ENCODE data around the gene WDR86. TPM values are rescaled to one million over a fixed set of nuclear protein-coding genes. Genes with fewer than 3 reads are reported as not detected.

The WDR86 gene
- total RNA-seq, 2 experiments from 2014 or later = not detected

- Mint-ChIP-seq H3K27ac (no peak overlapping the region), H3K4me1 (peaks cover 6% of the 10 kb centered on the region), H3K36me3 (ENCODE audit: low read depth) (no peaks in the 10 kb centered on the region), H3K4me3 (no peak overlapping the region), H3K9me3 (ENCODE audit: low read depth) (no peaks in the 10 kb centered on the region), H3K27me3 (peaks cover 10% of the 10 kb centered on the region)
- intact Hi-C loops (cut with DNase I, micrococcal nuclease) = no loop called here
- ATAC-seq (no peak), DNase-seq (no peak)
- CTCF ChIA-PET = interaction anchor here (0.6 kb wide), 1 partner anchor 36 kb away, joined by 3 read pairs; the partner anchor contains the start of gene CRYGN
- POLR2A ChIA-PET = no interaction called here
Measured at GRCh38 chr7:151404216-151405011, 5.4 kb downstream of the WDR86 start.

GRCh38 chr7:151403764-151404163 is 6.1 kb downstream of the WDR86 start:
- H3K27ac Mint-ChIP-seq = no peak overlapping the region
- peaks cover 3% of the 10 kb centered on the region for H3K4me1 Mint-ChIP-seq
- H3K9me3 Mint-ChIP-seq (ENCODE audit: low read depth) = no peaks in the 10 kb centered on the region
- intact Hi-C loops (cut with DNase I, micrococcal nuclease) = no loop called here
- no peaks in the 10 kb centered on the region for H3K36me3 Mint-ChIP-seq (ENCODE audit: low read depth)
- DNase-seq (no peak), ATAC-seq (no peak)
- ChIA-PET POLR2A (no interaction called here), CTCF (no interaction called here)
- no peak overlapping the region for H3K4me3 Mint-ChIP-seq
- H3K27me3 Mint-ChIP-seq = peaks cover 6% of the 10 kb centered on the region

DNA sequence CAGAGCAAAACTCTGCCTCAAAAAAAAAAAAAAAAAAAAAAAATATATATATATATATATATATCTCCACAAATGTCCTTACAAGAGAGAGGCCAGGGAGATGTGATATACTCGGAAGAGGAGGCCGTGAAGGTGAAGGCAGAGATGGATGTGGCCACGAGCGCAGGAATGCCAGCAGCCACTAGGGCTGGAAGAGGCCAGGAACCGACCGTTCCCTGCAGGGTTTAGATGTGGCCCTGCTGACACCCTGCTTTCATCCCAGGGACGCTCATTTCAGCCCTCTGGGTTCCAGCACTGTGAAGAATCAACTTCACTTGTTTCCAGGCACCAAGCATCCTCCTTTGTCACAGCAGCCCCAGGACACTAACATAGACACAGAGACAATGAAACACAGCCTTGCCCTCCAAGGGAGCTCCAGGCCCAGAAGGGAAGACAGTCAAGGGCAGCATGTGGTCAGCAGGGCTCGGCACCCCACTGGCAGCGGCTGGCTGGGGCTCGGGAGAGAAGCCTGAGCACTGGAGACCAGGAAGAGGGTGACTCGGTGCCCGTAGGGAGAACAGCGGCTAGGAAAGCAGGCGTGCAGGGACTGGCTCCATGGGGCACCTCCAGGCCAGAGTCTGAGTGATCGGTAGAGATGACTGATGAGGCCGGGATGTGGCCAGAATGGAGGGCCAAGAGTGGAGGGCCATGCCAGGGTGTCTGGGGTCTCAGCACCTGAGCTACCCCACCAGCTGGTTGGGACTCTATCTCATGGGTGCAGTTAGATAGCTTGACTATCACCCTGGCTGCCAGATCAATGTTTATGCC is 7.6 kb downstream of the WDR86 start:
- intact Hi-C loops (cut with DNase I, micrococcal nuclease) = no loop called here
- no peak overlapping the region for H3K4me3 Mint-ChIP-seq
- ATAC-seq = no peak
- peaks cover 3% of the 10 kb centered on the region for H3K4me1 Mint-ChIP-seq
- peaks cover 4% of the 10 kb centered on the region for H3K9me3 Mint-ChIP-seq (ENCODE audit: low read depth)
- DNase-seq = no peak
- no peaks in the 10 kb centered on the region for H3K36me3 Mint-ChIP-seq (ENCODE audit: low read depth)
- ChIA-PET CTCF (interaction anchor here (0.7 to 1.0 kb wide), 2 partner anchors 9 to 12 kb away, joined by 3 to 4 read pairs; no protein-coding TSS in a partner anchor), POLR2A (no interaction called here)
- H3K27ac Mint-ChIP-seq = no peak overlapping the region
- peaks cover 2% of the 10 kb centered on the region for H3K27me3 Mint-ChIP-seq

DNA sequence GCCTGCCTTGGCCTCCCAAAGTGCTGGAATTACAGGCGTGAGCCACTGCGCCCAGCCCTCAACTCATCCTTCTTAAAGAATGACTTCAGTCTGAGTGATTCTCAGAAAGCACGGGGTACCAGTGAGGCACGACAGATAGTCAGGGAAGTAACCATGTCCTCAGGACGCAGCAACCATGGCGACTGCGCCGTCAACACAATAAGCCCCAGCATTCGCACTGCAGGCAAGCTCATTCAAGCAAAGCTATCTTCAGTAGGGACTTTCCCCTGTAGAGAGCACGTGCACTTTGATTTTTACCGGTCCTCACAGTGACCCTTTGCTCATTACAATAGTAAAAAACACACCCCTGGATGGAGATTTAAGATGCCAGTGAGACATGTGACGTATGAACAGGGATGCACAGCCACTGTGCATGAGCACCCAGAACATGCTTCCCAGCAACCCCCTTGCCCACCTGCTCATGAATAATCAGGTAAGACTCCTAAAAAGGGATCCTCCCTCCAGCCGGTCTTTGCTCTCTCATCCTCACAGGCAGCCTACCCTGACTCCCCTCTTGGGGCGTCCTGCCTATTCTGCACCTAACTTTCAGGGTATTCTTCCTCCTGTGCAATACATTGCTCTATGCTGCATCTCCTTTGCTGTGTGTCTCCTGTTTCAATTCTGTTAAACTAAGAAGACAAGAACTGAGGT is 9.1 kb downstream of the WDR86 start:
- ChIA-PET POLR2A (no interaction called here), CTCF (no interaction called here)
- Mint-ChIP-seq H3K9me3 (ENCODE audit: low read depth) (peaks cover 4% of the 10 kb centered on the region), H3K27me3 (no peaks in the 10 kb centered on the region), H3K4me1 (peaks cover 3% of the 10 kb centered on the region), H3K27ac (no peak overlapping the region), H3K4me3 (no peak overlapping the region), H3K36me3 (ENCODE audit: low read depth) (no peaks in the 10 kb centered on the region)
- intact Hi-C loops (cut with DNase I, micrococcal nuclease) = no loop called here
- DNase-seq (no peak), ATAC-seq (no peak)

- Mint-ChIP-seq H3K9me3 (ENCODE audit: low read depth) (peaks cover 4% of the 10 kb centered on the region), H3K27me3 (no peaks in the 10 kb centered on the region), H3K36me3 (ENCODE audit: low read depth) (no peaks in the 10 kb centered on the region), H3K4me1 (peaks cover 3% of the 10 kb centered on the region), H3K27ac (no peak overlapping the region), H3K4me3 (no peak overlapping the region)
- no peak for DNase-seq
- ATAC-seq = no peak
- intact Hi-C loops (cut with DNase I, micrococcal nuclease) = no loop called here
- CTCF ChIA-PET = interaction anchor here (1.3 to 1.5 kb wide), 2 partner anchors 49 to 53 kb away, joined by 5 to 7 read pairs; no protein-coding TSS in a partner anchor
- POLR2A ChIA-PET = no interaction called here
Measured at GRCh38 chr7:151399906-151400305, 9.9 kb downstream of the WDR86 start.

DNA sequence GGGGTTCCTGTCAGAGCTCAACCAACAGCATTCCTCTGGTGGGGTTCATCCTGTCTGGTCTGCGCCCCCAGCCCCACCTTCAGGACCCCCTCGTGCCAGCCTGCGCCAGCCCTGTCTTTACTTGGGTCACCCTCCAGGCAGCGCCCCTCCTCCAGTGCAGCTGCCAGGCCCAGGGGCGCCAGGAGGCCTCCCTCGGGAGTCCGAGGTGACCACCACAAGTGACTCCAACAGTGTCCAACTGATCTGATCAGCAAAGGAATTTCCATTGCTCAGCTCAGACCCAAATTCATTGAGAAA is 10.6 kb downstream of the WDR86 start:
- ATAC-seq (no peak), DNase-seq (no peak)
- intact Hi-C loops (cut with DNase I, micrococcal nuclease) = no loop called here
- Mint-ChIP-seq H3K9me3 (ENCODE audit: low read depth) (peaks cover 4% of the 10 kb centered on the region), H3K36me3 (ENCODE audit: low read depth) (no peaks in the 10 kb centered on the region), H3K4me1 (peaks cover 3% of the 10 kb centered on the region), H3K27me3 (no peaks in the 10 kb centered on the region), H3K27ac (no peak overlapping the region), H3K4me3 (no peak overlapping the region)
- ChIA-PET CTCF (interaction anchor here (0.6 to 1.5 kb wide), 3 partner anchors 13 to 54 kb away, joined by 3 to 7 read pairs (median 5); no protein-coding TSS in a partner anchor), POLR2A (no interaction called here)

DNA sequence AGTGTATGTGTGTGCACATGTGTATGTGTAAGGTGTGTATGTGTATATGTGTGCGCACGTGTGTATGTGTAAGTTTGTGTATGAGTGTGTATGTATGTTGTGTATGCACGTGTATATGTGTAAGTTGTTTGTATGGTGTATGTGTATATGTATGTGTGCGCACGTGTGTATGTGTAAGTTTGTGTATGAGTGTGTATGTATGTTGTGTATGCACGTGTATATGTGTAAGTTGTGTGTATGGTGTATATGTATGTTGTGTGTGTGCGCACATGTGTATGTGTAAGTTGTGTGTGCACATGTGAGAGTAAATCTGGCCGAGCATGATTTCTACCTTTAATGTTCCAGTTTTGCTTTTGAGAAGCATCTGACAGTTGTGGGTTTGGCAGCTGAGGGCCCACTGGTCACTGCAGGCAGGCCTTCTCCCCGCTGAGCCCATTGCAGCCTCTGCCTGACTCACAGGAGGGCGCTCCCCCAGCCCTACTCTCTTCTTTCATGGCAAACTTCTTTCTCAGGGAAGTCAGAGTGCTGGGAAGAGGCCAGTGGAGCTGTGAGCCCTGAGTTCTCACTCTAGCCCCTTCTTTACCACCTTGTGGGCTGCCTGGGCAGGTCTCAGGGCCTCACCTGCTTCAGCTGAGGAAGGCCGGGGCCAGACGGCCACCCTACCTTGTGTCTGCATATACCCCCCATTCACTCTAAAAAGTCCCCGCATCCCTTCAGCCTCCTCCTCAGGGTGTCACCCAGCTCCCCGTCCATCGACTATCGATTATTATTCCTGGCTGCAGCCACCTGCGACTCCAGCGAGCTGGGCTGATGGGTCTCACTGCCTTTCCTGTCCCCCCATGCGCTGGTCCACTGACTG is 11.2 kb downstream of the WDR86 start:
- ATAC-seq = no peak
- Mint-ChIP-seq H3K9me3 (ENCODE audit: low read depth) (peaks cover 4% of the 10 kb centered on the region), H3K4me1 (peaks cover 3% of the 10 kb centered on the region), H3K27me3 (no peaks in the 10 kb centered on the region), H3K4me3 (no peak overlapping the region), H3K27ac (no peak overlapping the region), H3K36me3 (ENCODE audit: low read depth) (no peaks in the 10 kb centered on the region)
- ChIA-PET POLR2A (no interaction called here), CTCF (interaction anchor here (0.6 to 1.5 kb wide), 3 partner anchors 13 to 54 kb away, joined by 3 to 7 read pairs (median 5); no protein-coding TSS in a partner anchor)
- intact Hi-C loops (cut with DNase I, micrococcal nuclease) = no loop called here
- no peak for DNase-seq

- intact Hi-C loops (cut with DNase I, micrococcal nuclease) = no loop called here
- H3K4me1 Mint-ChIP-seq = peaks cover 3% of the 10 kb centered on the region
- DNase-seq (no peak), ATAC-seq (no peak)
- peaks cover 4% of the 10 kb centered on the region for H3K9me3 Mint-ChIP-seq (ENCODE audit: low read depth)
- ChIA-PET POLR2A (interaction anchor here (0.6 kb wide), 1 partner anchor 47 kb away, joined by 3 read pairs; no protein-coding TSS in a partner anchor), CTCF (no interaction called here)
- no peak overlapping the region for H3K27ac Mint-ChIP-seq
- H3K36me3 Mint-ChIP-seq (ENCODE audit: low read depth) = no peaks in the 10 kb centered on the region
- H3K27me3 Mint-ChIP-seq = no peaks in the 10 kb centered on the region
- H3K4me3 Mint-ChIP-seq = no peak overlapping the region
Measured at GRCh38 chr7:151397026-151397425, 12.8 kb downstream of the WDR86 start.

GRCh38 chr7:151396328-151396970 is 13.4 kb downstream of the WDR86 start:
- Mint-ChIP-seq H3K27ac (no peak overlapping the region), H3K27me3 (no peaks in the 10 kb centered on the region), H3K4me3 (no peak overlapping the region), H3K4me1 (peaks cover 3% of the 10 kb centered on the region), H3K36me3 (ENCODE audit: low read depth) (no peaks in the 10 kb centered on the region), H3K9me3 (ENCODE audit: low read depth) (peaks cover 4% of the 10 kb centered on the region)
- ChIA-PET POLR2A (interaction anchor here (0.6 kb wide), 1 partner anchor 47 kb away, joined by 3 read pairs; no protein-coding TSS in a partner anchor), CTCF (interaction anchor here (0.7 kb wide), 2 partner anchors 41 to 51 kb away, joined by 3 read pairs; no protein-coding TSS in a partner anchor)
- ATAC-seq (no peak), DNase-seq (no peak)
- intact Hi-C loops (cut with DNase I, micrococcal nuclease) = no loop called here

GRCh38 chr7:151395036-151395367 is 14.8 kb downstream of the WDR86 start:
- H3K27me3 Mint-ChIP-seq = no peaks in the 10 kb centered on the region
- H3K27ac Mint-ChIP-seq = no peak overlapping the region
- DNase-seq (no peak), ATAC-seq (no peak)
- POLR2A ChIA-PET = no interaction called here
- peaks cover 3% of the 10 kb centered on the region for H3K4me1 Mint-ChIP-seq
- no peaks in the 10 kb centered on the region for H3K36me3 Mint-ChIP-seq (ENCODE audit: low read depth)
- intact Hi-C loops (cut with DNase I, micrococcal nuclease) = no loop called here
- CTCF ChIA-PET = no interaction called here
- peaks cover 4% of the 10 kb centered on the region for H3K9me3 Mint-ChIP-seq (ENCODE audit: low read depth)
- H3K4me3 Mint-ChIP-seq = no peak overlapping the region

Measured in activated CD4-positive, alpha-beta T cell treated with anti-CD3 and anti-CD28 coated beads for 36 hours (primary cell).